Measurements from ENCODE around the gene CACNG1.

DNA sequence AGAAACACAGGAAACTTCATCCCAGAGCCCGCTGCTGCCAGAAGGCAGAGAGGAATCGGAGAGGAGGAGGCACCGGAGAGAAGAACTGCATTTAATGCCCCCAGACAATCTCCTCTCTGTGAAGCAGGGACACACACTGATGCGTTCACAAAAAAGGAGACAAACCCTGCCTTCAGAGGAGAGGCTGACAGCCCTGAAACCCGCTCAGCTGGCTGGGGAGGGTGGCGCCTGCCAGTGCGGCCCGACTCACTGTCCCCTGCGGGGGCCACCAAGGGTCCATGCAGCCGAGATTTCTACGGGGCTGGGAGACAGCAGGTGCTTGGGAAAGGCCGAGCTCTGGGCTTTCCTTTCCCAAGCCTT, 21.9 kb upstream of the CACNG1 start:
- TF ChIP-seq GATA2 (IDR thresholded peaks at IDR 0.05; ENCODE audit: low read depth, low read length) (no peak), GATA3 (IDR thresholded peaks at IDR 0.05; ENCODE audit: low read depth, low read length) (no peak)
